G401 (cell line): ENCODE measurements around the gene PNMA8B. TPM values are rescaled to one million over a fixed set of nuclear protein-coding genes. Genes with fewer than 3 reads are reported as not detected.
"Not testable (repeated sequence)": the region's sequence is repeated elsewhere in the genome, so short reads cannot be mapped to it uniquely, and the experiment has no call there.

Source experiments
- DNase-seq: peaks from one replicate; pipeline ENCODE4 v3.0.0-alpha.2; 2015; ENCODE audit warnings: low spot score
- in situ Hi-C: cut with HindIII; loops from 2 replicates; pipeline ENCODE4 v1.10.0; 2016; ENCODE audit warnings: low sequenced_read_pairs, mixed read lengths
- total RNA-seq: library from RNA; depleted of rRNA; stranded (reverse); fragments of >200 nt; shearing (Covaris generic); gene quantifications from 2 replicates; pipeline ENCODE4 v1.2.3, GENCODE V29; 2014

The PNMA8B gene
- total RNA-seq, 1 experiment from 2014 or later, result not detected

DNA sequence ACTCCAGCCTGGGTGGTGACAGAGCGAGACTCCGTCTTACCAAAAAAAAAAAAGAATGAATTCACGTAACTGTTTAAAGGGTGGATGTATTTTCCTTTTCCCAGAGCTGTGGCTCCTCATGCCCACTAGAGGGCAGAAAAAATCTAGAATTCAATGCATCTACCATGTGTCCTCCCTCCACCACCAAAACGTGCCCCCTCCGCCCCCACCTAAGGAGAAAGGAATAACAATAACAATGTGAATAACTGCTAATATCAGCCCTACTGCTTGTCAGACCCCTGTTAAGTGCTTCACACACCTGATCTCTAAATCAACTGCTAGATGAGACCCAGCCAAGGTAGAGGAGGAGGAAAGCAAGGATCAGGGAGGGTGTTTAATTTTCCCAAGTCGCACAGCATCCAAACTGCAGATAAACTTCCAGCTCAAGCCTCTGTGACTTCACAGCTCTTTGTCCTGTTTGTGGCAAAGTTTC lies 20.2 kb upstream of the PNMA8B start:
- DNase-seq, result peak; percentile 22

GRCh38 chr19:46515290-46515609 lies 19.6 kb upstream of the PNMA8B start:
- in situ Hi-C loops, result no loop called here
- no peak for DNase-seq

More for the DNA sequence above, 20.2 kb upstream of the PNMA8B start:
- in situ Hi-C loops, result no loop called here

DNA sequence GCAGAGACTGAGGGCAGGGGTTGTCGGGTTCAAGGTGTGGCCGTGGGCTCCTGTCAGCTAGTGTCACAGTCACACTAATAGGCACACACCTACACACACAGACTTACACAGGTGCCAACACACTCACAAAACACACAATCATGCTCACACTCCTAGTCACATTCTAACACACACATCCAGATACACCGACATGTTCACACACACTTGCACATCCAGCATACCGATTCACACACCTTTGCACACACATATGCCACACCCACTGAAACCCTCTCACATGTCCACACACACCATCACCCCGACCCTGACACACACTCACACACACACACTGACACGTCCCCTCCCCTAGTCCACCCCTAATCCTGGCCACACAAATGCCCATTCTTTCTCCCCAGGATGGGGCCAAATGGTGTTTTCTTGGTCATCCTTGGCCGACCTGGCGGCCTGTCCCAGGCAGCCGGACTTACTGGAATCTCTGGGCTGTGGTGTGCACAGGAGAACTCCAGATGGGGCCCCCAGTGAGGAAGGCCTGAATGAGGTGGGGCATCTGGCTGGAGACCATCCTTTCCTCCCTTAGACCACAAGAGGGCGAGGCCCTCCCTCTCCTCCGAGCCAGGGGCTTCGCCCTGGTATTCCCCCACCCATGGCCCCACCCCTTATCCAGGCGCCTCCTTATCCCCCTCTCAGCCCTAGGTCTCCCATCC lies 19.1 kb upstream of the PNMA8B start:
- in situ Hi-C loops, result no loop called here
- DNase-seq, result no peak

GRCh38 chr19:46513461-46514236 lies 18.0 kb upstream of the PNMA8B start:
- in situ Hi-C loops, result no loop called here
- DNase-seq, result peak; percentile 61

DNA sequence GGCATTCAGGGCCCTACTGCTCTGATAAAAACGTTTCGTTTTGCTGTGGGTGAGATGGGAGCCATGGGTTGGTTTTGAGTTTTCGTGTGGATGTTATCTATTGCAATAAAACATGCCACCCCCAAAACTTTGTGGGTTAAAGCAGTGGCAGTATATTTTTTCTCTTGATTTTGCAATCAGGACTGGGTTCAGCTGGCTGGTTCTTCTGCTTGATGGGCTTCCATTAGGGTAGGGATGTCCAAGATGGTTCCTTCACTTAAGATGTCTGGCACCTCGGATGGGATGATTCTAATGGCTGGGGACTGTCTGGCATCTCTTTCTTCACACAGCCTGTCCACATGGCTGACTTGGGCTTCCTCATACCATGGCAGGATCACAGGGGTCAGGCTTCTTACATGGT lies 15.6 kb upstream of the PNMA8B start:
- in situ Hi-C loops, result no loop called here
- no peak for DNase-seq

DNA sequence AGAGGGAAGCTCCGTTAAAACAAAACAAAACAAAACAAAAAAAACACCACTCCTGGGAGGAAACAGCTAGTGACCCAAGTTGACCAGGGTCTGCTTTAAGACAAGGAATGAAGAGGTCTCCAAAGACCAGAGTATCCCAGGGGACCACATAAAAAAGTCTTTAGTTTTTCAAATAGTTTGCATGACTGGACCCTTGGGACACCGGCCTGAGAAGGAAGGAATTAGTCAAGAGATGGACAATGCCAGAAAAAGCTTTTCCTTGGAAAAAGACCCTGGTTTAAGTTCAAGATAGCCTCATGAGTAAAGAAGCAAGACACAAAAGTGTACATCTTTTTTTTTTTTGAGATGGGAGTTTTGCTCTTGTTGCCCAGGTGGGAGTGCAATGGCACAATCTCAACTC lies 12.5 kb upstream of the PNMA8B start:
- in situ Hi-C loops, result no loop called here
- no peak for DNase-seq

DNA sequence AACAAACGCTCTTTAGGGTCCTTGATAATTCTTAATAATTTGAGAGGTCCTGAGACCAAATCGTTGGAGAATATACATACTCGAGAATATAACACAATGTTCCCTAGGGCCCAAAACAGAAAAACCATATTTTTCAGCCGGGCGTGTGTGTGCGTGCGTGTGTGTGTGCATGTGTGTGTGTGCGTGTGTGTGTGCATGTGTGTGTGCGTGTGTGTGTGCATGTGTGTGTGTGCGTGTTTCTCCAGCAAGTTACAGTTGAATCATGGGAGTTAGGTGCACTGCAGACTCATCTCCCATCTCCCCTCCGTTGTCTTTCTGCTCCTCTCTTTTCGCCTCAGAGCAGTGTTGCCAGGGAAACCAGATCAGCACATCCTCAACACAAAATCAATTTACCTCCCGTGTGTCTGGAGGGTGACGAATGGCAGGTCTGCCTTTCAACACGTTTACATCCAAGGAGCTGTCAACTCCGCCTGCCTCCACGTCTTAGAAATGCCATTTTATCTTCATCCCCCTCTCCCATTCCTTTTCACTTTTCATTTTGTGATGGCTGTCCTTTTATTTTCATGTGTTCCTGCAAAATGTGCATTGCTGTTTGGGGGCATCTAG lies 8.3 kb upstream of the PNMA8B start:
- in situ Hi-C loops, result no loop called here
- no peak for DNase-seq

GRCh38 chr19:46502891-46503290 lies 7.2 kb upstream of the PNMA8B start:
- in situ Hi-C loops, result no loop called here
- DNase-seq, result no peak

DNA sequence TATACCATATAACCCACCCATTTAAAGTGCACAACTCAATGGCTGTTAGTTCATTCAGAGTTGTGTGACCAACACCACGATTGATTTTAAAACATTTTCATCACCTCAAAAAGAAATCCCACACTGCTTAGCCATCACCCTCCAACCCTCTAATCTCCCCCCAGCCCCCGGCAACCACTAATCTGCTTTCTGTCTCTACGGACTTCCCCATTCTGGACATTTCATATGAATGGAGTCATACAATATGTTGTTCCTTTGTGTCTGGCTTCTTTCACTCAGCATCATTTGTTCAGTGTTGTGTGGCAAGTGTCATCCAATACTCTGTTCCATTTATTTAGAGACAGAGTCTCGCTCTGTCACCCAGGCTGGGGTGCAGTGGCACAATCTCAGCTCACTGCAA lies 4.0 kb upstream of the PNMA8B start:
- no peak for DNase-seq
- in situ Hi-C loops, result no loop called here

DNA sequence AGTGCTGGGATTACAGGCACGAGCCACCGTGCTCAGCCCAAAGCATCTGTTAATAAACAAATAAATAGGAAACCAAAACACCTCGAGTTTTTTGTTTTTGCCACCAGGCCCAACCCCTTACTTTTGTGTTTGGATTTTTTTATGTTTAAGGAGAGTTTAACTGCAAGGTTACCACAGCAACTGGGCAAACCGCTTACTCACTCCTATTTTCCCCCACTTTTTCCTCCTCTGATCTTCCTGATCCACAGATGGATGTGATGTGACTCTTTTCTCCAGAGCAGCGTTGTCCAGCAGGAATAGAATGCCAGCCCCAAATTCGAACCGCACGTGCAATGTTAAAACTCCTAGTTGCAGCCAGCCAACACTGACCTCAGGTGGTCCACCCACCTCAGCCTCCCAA lies 2.1 kb upstream of the PNMA8B start:
- in situ Hi-C loops, result no loop called here
- no peak for DNase-seq

GRCh38 chr19:46496886-46497285 lies 1.2 kb upstream of the PNMA8B start:
- in situ Hi-C loops, DNase-seq: not testable (repeated sequence)

GRCh38 chr19:46496304-46496703 lies 637 bp upstream of the PNMA8B start:
- in situ Hi-C loops, result no loop called here
- no peak for DNase-seq

DNA sequence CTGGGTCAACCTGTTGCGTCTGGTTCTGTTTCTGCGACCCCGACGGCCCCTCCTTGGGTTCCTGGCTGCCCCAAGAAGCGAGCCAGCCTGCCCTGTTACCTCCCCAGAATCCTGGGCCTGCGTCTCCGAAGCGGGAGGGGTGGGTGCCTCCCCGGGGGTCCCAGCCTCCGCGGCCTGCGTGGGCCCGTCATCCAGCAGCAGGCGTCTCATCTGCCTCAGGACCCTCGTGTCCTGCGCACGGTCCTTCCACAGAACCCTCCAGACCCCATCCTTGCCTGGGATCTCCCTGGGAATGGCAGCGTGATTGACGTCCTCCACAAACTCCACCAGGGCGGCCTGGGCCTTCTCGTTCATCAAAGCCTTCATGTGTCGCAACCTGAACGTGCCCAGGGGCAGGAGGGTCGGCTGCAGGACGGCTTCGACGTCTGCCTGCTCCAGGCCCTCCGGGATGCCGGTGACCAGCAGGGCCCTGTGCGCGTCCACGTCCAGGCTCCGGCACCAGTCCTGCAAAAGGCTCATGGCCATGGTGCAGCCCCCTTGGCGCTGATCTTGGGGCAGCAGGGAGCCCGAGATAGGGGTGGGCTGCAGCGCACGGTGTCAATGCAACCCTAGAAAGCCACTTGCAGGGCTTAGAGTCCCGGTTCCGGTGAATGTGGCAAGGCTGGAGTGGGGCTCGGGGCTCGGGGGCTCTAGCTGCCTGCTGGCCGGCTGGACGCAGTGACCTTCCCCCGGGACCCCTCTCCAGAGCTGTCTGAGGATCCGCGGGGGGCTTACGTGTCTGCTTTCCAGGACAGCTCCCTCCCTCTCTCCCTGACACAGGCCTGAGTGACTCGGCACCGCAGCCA lies 504 bp downstream of the PNMA8B start:
- in situ Hi-C loops, result no loop called here

DNA sequence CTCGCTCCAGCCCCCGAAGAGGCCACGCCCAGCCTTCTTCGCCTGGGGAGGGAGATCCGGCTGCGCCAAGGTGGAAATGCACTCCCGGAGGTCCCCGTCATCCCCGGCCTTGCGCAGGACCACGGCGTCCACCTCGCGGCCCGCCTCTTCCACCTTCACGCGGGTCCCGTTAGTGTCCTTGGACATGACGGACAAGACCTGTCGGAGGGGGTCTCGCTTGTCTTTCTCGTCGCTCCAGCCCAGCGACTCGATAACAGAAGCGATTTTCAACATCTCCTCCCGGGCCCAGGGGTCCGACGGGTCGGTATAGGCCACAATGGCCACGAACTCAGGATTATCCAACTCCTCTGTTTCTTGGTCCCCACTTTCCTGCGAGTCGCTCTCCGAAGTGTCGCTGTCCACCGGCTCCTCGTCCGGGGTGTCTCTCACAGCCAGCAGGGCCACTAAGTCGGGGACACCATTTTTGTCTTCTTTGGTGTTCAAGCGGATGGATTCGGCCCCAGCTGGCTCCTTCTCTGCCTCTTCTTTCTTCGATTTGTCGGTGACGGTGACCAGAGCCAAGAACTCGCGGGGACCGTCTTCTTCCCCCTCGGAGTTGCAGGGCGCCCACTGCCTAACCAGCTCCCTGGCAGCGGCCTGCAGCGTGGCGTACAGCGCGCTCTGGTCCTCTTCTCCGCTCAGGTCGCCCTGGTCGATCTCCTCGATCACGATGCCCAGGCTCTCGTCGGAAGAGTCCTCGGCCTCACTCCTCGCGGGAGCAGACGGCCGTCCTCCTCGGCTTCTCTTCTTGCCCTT lies 1.3 kb downstream of the PNMA8B start:
- DNase-seq, result no peak
- in situ Hi-C loops, result no loop called here

More for the DNA sequence above, 504 bp downstream of the PNMA8B start:
- DNase-seq, result no peak

GRCh38 chr19:46493236-46494145 lies 2.2 kb downstream of the PNMA8B start:
- in situ Hi-C loops, result no loop called here
- DNase-seq, result no peak

DNA sequence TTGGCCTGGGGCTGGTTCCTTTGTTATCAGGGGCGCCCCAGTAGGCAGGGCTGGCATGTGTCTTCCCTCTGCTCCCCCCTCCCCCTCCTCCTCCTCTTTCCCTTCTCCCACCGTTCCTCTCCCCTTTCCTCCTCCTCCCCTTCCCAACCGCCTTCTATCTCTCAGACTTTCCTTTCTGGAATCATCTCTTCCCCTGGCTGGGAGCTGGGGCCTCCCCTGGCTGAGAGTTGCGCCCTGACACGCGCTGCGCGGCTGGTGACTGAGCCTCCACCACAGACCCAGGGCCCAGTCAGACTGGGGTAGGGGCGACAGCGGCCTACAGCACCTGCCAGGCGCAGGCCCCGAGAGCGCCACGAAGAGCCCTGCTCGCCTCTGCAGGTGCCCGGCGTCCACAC lies 2.8 kb downstream of the PNMA8B start:
- no peak for DNase-seq
- in situ Hi-C loops, result no loop called here

- in situ Hi-C loops, result no loop called here
- no peak for DNase-seq
These were observed 3.5 kb downstream of the PNMA8B start for GRCh38 chr19:46491975-46492682.
